Mesodermal cell (in vitro differentiated cells): Measurements from ENCODE around the gene DEGS1.

Experiments used
- H3K27ac ChIP-seq: 2 replicates; pipeline ENCODE4 v1.7.0; 2013; ENCODE audit warnings: mild to moderate bottlenecking, low read depth, low read length, moderate library complexity; ENCODE audit not compliant: severe bottlenecking
- H3K36me3 ChIP-seq: 2 replicates; pipeline ENCODE4 v1.7.1; 2013; ENCODE audit warnings: mild to moderate bottlenecking, low read length, moderate library complexity; ENCODE audit not compliant: control insufficient read depth, insufficient read depth
- H3K4me1 ChIP-seq: one replicate; pipeline ENCODE4 v1.7.1; 2013; ENCODE audit warnings: mild to moderate bottlenecking, low read length; ENCODE audit not compliant: insufficient read depth, control insufficient read depth, poor library complexity, severe bottlenecking
- H3K4me3 ChIP-seq: 2 replicates; pipeline ENCODE4 v1.7.0; 2013; ENCODE audit warnings: low read length, control low read depth, mild to moderate bottlenecking; ENCODE audit not compliant: insufficient read depth, poor library complexity, severe bottlenecking; ENCODE audit errors: extremely low read depth
- H3K9me3 ChIP-seq: 2 replicates; pipeline ENCODE4 v1.7.1; 2013; ENCODE audit warnings: mild to moderate bottlenecking, low read length, moderate library complexity; ENCODE audit not compliant: control insufficient read depth
- WGBS, 2 experiments: methylation state at CpG; one replicate each; pipeline ENCODE4 v1.1.5; 2013; ENCODE audit warnings: missing lambda C conversion rate in 2 of 2; ENCODE audit not compliant: insufficient coverage in 2 of 2; 5-methylcytosine and 5-hydroxymethylcytosine counted together

DEGS1 gene

GRCh38 chr1:224180783-224181452 lies 2.1 kb upstream of the DEGS1 start:
- Histone ChIP-seq H3K4me3 (no peak overlapping the region), H3K4me1 (no peaks in the 10 kb centered on the region), H3K36me3 (peaks cover 10% of the 10 kb centered on the region), H3K9me3 (no peaks in the 10 kb centered on the region), H3K27ac (no peak overlapping the region)
- 91 to 96% methylated on average over 9 of the region's 11 CpGs for WGBS, 2 experiments

DNA sequence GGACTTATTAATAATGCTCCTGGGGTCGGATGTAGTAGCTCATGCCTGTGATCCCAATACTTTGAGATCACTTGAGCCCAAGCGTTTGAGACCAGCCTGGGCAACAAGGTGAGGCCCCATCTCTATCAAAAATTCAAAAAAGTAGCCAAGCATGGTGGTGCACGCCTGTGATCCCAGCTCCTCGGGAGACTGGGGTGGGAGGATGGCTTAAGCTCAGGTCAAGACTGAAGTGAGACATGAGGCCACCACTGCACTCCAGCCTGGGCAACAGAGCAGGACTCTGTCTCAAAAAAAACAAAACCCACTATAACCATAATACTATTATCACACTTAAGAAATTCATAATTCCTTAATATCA lies 1.6 kb upstream of the DEGS1 start:
- Histone ChIP-seq H3K4me1 (no peaks in the 10 kb centered on the region), H3K4me3 (no peak overlapping the region)
- 93 to 100% methylated on average over 1 to 2 of the region's 4 CpGs for WGBS, 2 experiments

DNA sequence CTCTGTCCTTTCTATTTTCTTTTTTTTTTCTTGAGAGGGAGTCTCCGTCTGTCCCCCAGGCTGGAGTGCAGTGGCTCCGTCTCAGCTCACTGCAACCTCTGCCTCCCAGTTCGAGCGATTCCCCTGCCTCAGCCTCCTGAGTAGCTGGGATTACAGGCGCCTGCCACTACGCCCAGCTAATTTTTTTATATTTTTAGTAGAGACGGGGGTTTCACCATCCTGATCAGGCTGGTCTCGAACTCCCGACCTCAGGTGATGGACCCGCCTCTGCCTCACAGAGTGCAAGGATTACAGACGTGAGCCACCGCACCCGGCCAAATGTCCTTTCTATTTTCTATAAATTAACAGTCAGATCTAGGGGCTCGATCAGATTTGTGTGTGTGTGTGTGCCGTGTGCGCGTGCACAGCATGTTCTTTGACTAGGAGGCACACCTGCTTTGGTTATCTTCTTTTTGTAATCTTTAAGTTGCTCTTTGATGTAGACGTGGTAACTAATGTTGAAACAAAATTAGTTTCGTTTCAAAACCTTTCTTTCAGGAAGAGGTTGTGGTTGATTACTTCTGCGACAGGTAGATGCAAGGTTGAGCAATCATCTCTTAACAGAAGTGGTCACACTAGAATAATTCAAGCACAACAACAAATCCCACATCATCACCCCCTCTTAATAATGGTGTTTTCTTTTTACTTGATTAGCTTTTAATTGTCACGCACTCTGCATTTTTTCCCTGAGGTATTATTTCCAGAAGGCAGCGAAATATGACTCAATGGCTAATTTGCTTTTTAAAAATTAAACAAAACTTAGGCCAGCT lies 779 bp upstream of the DEGS1 start:
- peak overlapping the region; percentile 81 for H3K27ac ChIP-seq
- H3K9me3 ChIP-seq: no peaks in the 10 kb centered on the region
- H3K36me3 ChIP-seq: peaks cover 23% of the 10 kb centered on the region
- H3K4me1 ChIP-seq: no peaks in the 10 kb centered on the region
- peak overlapping the region; percentile 90 for H3K4me3 ChIP-seq
- WGBS, 2 experiments: 83 to 89% methylated on average over 12 to 14 of the region's 22 CpGs

More for the DNA sequence above, 1.6 kb upstream of the DEGS1 start:
- Histone ChIP-seq H3K36me3 (peaks cover 15% of the 10 kb centered on the region), H3K9me3 (no peaks in the 10 kb centered on the region), H3K27ac (no peak overlapping the region)

- Histone ChIP-seq H3K4me3 (peak overlapping the region; percentile 90), H3K9me3 (no peaks in the 10 kb centered on the region), H3K4me1 (no peaks in the 10 kb centered on the region), H3K36me3 (peaks cover 33% of the 10 kb centered on the region), H3K27ac (peak overlapping the region; percentile 81)
- 0 to 1% methylated on average over 39 to 45 of the region's 53 CpGs for WGBS, 2 experiments
Observed at GRCh38 chr1:224183591-224184312, 712 bp downstream of the DEGS1 start.

DNA sequence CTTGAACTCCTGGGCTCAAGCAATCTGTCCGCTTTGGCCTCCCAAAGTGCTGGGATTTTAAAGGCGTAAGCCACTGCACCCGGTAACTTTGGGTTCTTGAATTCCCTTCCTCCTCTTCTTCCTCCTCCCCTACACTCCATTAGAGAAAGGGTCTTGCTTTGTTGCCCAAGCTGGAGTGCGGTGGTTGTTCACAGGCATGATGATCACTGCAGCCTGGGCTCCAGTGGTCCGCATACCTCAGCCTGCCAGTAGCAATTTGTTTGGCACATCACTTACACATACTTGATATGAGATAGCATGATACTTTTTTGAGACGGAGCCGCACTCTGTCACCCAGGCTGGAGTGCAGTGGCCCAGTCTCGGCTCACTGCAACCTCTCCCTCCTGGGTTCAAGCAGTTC lies 2.2 kb downstream of the DEGS1 start:
- no peaks in the 10 kb centered on the region for H3K4me1 ChIP-seq
- 93 to 95% methylated on average over 7 of the region's 8 CpGs for WGBS, 2 experiments
- H3K36me3 ChIP-seq: peaks cover 42% of the 10 kb centered on the region
- no peaks in the 10 kb centered on the region for H3K9me3 ChIP-seq
- H3K4me3 ChIP-seq: no peak overlapping the region
- no peak overlapping the region for H3K27ac ChIP-seq

GRCh38 chr1:224188286-224188685 lies 5.2 kb downstream of the DEGS1 start:
- WGBS, 2 experiments: 94% methylated on average over 2 of the region's 2 CpGs; no CpG with 5 or more reads in 1 of the 2 experiments
- Histone ChIP-seq H3K9me3 (no peaks in the 10 kb centered on the region), H3K36me3 (peaks cover 70% of the 10 kb centered on the region), H3K27ac (no peak overlapping the region), H3K4me3 (no peak overlapping the region), H3K4me1 (no peaks in the 10 kb centered on the region)

DNA sequence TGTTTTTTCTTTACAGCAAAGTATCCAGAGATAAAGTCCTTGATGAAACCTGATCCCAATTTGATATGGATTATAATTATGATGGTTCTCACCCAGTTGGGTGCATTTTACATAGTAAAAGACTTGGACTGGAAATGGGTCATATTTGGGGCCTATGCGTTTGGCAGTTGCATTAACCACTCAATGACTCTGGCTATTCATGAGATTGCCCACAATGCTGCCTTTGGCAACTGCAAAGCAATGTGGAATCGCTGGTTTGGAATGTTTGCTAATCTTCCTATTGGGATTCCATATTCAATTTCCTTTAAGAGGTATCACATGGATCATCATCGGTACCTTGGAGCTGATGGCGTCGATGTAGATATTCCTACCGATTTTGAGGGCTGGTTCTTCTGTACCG lies 6.5 kb downstream of the DEGS1 start:
- H3K9me3 ChIP-seq: no peaks in the 10 kb centered on the region
- 97% methylated on average over 6 to 7 of the region's 7 CpGs for WGBS, 2 experiments
- H3K4me3 ChIP-seq: no peak overlapping the region
- no peaks in the 10 kb centered on the region for H3K4me1 ChIP-seq
- H3K36me3 ChIP-seq: peaks cover 83% of the 10 kb centered on the region
- no peak overlapping the region for H3K27ac ChIP-seq

DNA sequence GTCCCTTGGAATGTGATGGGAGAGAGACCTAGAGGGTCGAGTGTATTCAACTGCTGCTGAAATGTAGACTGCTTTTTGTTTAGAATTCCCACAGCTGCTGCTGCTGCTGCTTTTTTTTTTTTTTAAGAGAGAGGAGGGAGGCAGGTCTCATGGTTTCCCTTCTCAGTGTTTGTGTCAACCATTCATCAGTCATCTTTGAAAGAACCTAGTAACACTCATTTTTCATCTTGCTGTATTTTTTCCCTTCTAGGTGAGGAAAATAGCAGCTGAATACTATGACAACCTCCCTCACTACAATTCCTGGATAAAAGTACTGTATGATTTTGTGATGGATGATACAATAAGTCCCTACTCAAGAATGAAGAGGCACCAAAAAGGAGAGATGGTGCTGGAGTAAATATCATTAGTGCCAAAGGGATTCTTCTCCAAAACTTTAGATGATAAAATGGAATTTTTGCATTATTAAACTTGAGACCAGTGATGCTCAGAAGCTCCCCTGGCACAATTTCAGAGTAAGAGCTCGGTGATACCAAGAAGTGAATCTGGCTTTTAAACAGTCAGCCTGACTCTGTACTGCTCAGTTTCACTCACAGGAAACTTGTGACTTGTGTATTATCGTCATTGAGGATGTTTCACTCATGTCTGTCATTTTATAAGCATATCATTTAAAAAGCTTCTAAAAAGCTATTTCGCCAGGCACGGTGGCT lies 9.2 kb downstream of the DEGS1 start:
- H3K9me3 ChIP-seq: no peaks in the 10 kb centered on the region
- H3K36me3 ChIP-seq: peaks cover 65% of the 10 kb centered on the region
- no peak overlapping the region for H3K4me3 ChIP-seq
- WGBS, 2 experiments: 88 to 100% methylated on average over 2 to 3 of the region's 5 CpGs
- H3K27ac ChIP-seq: no peak overlapping the region
- no peaks in the 10 kb centered on the region for H3K4me1 ChIP-seq

GRCh38 chr1:224193319-224193966 lies 10.4 kb downstream of the DEGS1 start:
- 90 to 97% methylated on average over 5 to 6 of the region's 8 CpGs for WGBS, 2 experiments
- H3K4me1 ChIP-seq: no peaks in the 10 kb centered on the region
- no peaks in the 10 kb centered on the region for H3K9me3 ChIP-seq
- H3K4me3 ChIP-seq: no peak overlapping the region
- no peak overlapping the region for H3K27ac ChIP-seq
- H3K36me3 ChIP-seq: peaks cover 57% of the 10 kb centered on the region
